Cardiac septum (tissue), 1 donor: ENCODE measurements around the gene LCOR. TPM values are rescaled to one million over a fixed set of nuclear protein-coding genes. Genes with fewer than 3 reads are reported as not detected.
"Not testable (repeated sequence)": the region's sequence is repeated elsewhere in the genome, so short reads cannot be mapped to it uniquely, and the experiment has no call there.

ENCODE experiments used
- DNase-seq: peaks from one replicate; pipeline ENCODE4 v3.0.0-alpha.2; 2020; ENCODE audit warnings: low spot score
- intact Hi-C: fragments of 100-400 bp; cut with DNase I; formaldehyde crosslinking; loops from one replicate; pipeline ENCODE4 v1.14.0; 2022
- long read RNA-seq: library from polyadenylated mRNA; unstranded; transcript quantifications from one replicate; pipeline ENCODE4 v2.0.0, GENCODE V29; 2021
- total RNA-seq: library from RNA; stranded (reverse); fragmentation: NEBNext Ultra II Directional; extraction: Animal tissue kit (Norgen Biotek cat#: 25700); gene quantifications from one replicate; pipeline ENCODE4 v1.2.1, GENCODE V29; 2021
- donor health status: DM: no; HTN: no; CAD: no.

The LCOR gene
- 21.0 TPM for total RNA-seq
- long read RNA-seq, full-length matches to known transcripts: 1 of 15 reads
- long read RNA-seq, partial matches to known transcripts: 2 of 15 reads
- long read RNA-seq, other reads (novel, unspliced or antisense): 12 of 15 reads

DNA sequence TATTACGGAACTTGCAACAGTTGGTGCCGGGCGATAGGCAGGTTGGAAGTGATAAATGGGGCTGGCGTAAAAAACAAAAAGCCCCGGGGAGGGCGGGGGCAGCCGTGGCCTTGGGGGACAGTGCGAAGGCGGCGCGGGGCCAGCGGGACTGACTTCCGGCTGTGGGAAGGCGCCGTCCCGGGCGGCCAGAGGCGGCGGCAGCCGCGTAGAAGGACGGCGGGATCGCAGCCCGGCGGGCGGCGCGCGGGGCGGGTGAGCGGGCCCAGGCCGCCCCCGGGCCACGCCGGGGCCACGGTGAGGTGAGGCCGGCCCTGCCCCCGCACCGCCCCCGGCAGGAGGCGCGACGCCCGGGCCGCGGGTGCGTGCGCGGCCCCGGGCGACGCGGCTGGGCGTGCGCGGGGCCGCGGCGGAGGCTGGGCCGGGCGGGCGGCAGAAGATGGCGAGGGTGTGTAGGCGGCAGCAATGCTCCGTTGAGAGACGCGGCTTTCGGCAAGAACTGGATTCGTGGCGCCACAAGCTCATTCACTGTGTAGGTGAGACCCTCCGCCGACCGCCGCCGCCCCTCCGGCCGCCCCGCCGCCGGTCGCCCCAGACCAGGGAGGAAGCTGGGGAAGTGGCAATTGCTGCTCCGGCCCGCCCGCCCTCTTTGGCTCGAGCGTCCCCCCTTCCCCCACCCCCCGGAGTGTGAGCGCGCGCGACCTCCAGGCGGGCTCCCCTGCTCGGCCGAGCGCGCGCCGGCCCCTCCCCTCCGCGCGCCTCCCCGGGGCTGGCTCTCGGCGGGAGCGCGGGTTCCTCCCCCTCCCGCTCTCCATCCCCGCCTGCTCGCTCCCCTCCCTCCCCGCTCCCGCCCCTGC lies at the start of gene LCOR:
LCOR (plus strand) TSS at position 432 of the 854 bp plus-strand sequence. CDS start 116,760 bp downstream, outside the sequence.
- peak; percentile 91 for DNase-seq
- intact Hi-C loops: loop anchor here (2.0 to 5.0 kb wide), 3 partner anchors 85 to 245 kb away; partner anchors contain the start of gene TM9SF3

DNA sequence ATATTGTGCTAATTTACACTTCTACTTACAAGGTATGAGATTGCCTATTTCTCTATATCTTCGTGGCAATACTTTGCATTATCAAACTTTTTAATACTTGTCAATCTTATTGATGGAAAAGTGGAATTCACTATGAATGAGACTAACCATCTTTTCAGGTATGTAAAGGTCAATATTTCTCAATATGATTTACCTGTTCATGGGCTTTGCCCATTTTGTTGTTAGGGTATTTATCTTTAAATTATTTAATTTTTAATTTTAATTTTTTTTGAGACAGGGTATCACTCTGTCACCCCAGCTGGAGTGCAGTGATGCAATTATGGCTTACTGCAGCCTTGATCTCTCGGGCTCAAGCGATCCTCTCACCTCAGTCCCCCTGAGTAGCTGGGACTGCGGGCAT lies 47.8 kb upstream of the LCOR start:
- intact Hi-C loops: no loop called here
- DNase-seq: no peak

DNA sequence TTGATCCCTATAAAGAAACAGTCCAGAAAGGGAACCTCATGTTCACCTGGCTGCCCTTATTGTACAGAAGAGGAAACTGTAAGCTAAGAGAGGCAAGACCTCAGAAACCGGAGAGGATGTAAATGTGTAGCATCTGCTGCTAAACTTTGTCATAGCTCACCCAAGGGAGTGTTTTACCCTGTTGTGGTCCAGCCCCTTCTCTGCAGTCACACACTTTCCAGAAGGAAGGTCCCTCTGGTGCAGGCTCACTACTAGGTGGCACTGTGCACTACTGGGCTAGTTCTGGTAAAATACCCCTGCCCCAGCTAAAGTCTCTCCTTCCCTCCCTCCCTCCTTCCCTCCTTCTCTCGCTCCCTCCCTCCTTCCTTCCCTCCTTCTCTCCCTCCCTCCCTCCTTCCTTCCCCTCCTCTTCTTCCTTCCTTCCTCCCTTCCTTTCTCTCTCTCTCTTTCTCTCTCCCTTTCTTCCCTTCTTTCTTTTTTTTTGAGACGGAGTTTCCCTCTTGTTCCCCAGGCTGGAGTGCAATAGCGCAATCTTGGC lies 42.5 kb upstream of the LCOR start:
- intact Hi-C loops: no loop called here
- no peak for DNase-seq

DNA sequence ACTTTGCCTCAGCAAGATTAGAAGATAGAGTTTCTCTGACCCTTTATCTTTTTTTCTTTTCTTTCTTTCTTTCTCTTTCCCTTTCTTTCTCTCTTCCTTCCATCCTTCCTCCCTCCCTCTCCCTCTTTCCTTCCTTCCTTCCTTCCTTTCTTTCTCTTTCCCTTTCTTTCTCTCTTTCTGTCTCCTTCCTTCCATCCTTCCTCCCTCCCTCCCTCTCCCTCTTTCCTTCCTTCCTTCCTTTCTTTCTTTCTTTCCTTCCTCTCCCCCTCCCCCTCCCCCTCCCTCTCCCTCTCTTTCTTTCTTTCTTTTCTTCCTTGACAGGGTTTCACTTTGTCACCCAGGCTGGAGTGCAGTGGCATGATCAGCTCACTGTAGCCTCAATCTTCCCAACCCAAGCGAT lies 40.2 kb upstream of the LCOR start:
- DNase-seq: no peak
- intact Hi-C loops: no loop called here

DNA sequence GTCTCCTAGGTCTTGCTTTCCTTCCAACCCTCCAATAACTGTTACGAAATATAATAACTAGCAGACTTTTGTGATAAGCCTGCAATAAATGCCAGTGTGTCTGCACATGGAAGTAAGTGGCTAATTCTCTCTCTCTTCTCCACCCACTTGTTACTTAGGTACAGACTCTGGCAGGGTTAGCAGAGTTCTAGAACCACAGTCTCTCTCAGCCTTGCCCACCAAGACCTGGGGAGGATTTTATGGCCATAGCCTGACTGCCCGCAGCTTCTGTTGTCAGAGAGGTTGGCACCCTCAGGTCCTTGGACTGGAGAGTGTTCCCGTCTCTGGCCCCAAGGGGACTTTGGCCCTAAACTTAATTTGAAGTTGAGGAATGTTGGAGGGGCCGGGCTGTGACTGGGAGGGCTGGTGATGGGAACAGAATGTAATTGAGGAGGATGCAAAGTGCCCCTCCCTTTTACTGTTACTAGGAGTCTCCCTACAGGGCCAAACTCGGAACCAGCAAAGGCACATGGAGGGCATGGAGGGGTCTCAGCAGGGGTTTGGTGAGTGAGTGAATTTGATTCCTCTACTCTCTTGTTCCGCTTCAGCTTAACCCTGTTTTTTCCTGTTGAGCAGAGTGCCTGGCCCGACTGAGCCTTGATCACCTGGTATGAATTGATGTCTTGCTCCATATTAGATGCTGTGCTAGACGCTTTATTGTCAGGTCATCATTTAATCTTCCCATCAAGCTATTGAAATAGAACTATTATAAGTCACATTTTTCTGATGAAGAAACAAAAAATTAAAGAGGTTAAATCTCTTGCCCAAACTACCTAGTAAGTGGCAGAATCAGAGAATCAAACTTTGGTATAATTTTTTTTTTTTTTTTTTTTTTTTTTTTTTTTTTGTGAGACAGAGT lies 37.0 kb upstream of the LCOR start:
- intact Hi-C loops: no loop called here
- DNase-seq: no peak

DNA sequence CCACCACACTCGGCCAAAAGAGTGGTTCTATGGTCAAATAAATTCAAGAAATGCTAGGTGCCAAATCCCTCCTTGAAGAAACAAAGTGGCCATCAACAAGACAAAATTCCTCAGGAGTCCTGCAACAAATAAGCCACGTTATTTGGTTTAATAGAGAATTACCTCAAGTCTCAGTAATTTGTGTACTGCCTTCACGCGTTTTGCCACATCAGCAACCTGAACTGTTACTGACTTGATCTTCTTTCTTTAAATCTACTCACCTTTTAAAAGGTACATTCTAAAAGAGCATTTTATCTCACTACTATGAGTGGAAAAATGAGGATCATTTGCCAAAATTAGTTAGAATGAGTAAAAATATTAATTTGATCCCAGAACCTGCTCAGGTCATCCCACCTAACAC lies 34.6 kb upstream of the LCOR start:
- DNase-seq: no peak
- intact Hi-C loops: no loop called here

DNA sequence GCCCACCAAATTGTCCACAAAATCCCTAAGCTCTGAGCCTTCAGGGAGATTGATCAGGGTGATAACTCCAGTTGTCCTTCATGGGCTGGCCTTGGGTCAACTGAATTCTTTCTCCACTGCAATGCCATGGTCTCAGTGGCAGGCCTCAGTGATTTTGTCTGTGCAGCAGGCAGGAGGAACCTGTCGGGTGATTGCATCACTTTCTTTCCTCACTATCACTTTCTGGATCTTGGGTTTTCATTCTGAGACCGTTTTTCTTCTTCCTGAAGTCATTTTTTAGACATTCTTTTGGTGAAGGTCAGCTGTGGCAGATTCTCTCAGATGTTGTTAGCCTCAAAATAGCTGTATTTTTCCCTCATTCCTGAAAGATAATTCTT lies 28.8 kb upstream of the LCOR start:
- intact Hi-C loops: no loop called here
- DNase-seq: no peak

DNA sequence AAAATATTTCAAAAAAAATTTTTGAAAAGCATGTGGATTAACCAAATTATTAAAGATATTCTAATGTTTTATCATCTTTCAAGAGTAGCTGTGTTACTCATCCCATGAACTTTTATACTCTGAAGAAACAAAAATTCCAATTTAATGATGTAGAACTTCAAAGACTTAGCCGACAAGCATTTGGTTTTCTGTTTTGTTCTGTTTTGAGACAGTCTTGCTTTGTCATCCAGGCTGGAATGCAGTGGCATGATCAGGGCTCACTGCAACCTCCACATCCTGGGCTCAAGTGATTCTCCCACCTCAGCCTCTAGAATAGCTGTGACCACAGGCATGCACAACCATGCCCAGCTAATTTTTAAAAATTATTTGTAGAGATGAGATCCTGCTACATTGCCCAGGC lies 17.8 kb upstream of the LCOR start:
- DNase-seq: no peak
- intact Hi-C loops: no loop called here

DNA sequence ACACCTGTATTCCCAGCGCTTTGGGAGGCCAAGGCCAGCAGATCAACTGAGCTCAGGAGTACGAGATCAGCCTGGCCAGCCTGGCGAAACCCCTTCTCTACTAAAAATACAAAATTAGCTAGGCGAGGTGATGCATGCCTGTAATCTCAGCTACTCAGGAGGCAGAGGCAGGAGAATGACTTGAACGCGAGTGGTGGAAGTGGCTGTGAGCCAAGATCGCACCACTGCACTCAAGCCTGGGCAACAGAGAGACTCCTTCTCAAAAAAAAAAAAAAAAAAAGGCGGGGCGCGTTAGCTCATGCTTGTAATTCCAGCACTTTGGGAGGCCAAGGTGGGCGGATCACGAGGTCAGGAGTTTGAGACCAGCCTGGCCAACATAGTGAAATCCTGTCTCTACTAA lies 13.1 kb upstream of the LCOR start:
- intact Hi-C loops, DNase-seq: not testable (repeated sequence)

DNA sequence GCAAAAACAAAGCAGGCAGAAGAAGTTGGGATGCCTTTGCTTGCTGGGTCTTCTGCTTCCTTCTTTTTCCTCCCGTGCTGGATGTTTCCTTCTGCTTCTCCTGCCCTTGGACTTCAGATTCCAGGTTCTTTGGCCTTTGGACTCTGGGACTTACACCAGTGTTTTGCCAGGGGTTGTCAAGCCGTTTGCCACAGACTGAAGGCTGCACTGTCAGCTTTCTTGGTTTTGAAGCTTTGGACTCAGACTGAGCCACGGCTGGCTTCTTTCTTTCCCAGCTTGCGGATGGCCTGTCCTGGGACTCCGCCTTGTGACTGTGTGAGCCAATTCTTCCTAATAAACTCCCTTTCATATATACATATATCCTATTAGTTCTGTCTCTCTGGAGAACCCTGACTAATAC lies 11.3 kb upstream of the LCOR start:
- intact Hi-C loops: no loop called here
- no peak for DNase-seq

DNA sequence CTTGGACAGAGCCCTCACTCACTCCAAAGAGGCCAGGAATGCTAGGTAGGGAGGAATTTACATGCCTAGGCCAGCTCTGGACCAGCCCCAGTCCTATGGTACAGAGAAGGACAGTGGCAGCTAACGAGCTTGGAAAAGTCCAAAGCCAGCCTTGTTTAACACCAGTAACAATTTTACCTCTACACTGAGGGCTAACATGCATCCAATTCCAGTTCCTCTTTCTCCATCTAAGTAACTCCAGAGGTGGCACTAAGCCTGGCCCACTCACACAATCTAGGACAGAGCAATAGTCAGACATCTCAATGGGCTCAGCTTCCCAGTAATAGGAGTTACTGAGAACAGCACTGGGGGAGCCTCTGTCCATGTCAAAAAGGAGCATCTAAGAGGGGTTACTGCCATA lies 5.7 kb upstream of the LCOR start:
- intact Hi-C loops: no loop called here

DNA sequence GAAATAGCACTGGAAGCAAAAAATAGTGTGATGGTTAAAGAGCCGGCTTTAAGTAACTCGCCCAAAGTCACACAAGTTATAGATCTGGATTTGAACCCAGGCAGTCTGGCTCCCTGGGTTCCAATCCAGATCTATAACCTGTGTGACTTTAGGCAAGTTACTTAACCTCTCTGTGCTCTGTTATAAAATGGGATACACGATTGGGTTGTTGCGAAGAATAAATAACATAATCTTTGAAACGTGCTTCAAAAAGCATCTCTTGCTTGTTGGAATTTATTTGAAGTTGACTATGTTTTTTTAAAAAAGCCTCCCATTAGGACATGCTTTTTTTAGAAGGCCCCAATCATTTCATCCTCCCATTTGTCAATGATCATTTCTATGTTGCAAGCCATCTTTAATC lies 3.5 kb upstream of the LCOR start:
- DNase-seq: no peak
- intact Hi-C loops: no loop called here

More for the DNA sequence above, 5.7 kb upstream of the LCOR start:
- DNase-seq: no peak

DNA sequence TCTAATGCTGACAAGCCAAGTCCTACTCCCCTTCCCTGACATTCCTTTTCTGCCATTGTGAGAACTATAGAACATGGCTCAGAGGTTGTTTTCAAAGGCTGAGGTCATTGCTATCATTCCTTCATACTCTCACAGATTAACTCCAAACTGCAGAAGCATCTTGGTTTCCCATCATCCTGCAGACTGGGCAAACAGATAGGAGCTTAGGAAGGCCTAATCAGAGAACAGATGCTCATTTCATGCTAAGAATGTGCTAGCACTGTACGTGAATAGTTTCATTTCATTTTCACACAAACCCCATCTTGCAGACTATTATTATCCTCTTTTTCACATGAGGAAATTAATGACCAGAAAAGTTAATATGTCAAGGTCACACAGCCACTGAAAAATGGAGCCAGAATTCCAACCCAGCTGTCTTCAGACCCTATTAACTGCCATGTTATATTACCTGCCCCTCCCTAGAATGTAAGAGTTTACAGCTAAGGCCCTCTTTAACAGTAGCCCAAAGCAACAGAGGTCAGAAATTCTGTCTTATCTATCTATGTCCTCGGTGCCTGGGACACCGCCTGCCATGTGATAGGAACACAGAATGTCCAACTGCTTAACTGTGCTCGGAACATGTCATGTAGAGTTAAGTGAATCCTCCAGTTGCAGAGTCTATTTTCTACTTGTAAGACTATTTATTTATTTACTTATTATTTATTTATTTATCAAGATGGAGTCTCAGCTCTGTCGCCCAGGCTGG lies 2.9 kb upstream of the LCOR start:
- DNase-seq: no peak
- intact Hi-C loops: no loop called here

DNA sequence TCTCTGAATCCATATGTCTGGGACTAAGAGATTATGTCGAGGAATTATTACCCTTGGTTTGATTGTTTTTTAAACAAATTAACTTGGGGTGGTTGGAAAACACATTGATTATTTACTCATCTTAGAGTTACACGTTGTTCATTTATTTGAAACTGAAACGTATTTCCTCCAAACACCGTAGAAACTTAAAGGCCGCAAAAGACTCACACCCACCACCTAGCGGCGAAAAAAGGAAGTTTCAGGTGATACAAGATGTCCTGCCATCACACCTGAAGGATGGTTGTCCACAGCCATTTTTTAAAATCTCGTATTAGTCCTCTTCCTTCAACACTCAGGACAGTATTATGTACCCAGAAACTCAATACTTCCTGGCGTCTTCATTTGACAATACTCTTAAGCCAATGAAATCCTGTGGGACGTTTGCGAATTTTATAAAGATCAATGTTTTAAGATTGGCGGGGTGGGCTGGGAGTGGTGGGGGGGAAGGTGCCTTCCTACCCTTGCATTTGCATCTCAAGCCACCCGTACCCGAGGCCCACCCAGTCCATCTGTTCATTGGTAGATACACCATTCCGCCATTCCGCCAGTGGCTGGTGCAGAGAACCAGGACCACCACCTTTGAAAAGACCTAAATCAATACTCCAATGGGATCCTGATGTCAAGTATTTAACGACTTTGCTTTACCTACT lies 1.4 kb upstream of the LCOR start:
- no peak for DNase-seq
- intact Hi-C loops: loop anchor here (5.0 kb wide), 2 partner anchors 87 to 243 kb away; partner anchors contain the start of gene TM9SF3

DNA sequence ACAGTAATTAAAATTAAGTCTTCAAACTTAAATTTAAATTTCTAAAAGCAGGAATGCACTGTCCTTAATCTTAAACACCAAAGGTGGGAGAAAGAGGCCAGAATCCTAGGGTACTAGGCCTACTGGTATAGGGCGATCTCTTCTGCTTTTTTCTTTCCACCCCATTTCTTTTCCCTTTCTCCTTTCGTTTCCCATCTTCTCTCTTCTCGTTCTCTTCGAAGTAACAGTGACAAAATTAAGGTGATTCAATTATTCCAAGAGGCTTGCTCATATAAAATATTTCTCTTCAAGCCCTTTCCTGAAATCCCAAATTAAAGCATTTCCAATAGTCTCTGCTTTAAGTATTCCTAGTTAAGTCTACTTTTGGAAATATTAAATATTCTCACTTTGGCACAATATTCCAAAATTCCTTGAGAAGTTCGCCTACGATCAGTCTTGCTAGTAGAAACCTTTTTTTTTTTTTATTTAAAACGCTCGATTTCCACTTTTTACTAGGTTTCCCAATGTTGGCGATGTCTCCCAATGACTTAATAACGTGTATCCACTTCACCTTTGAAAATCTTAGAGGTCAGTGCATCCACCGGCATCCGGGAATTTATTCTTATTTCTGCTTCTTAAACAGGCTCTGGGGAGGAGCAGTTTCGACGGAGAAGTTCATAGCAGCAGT lies 765 bp upstream of the LCOR start:
- intact Hi-C loops: loop anchor here (5.0 kb wide), 2 partner anchors 86 to 244 kb away; partner anchors contain the start of gene TM9SF3
- DNase-seq: no peak

DNA sequence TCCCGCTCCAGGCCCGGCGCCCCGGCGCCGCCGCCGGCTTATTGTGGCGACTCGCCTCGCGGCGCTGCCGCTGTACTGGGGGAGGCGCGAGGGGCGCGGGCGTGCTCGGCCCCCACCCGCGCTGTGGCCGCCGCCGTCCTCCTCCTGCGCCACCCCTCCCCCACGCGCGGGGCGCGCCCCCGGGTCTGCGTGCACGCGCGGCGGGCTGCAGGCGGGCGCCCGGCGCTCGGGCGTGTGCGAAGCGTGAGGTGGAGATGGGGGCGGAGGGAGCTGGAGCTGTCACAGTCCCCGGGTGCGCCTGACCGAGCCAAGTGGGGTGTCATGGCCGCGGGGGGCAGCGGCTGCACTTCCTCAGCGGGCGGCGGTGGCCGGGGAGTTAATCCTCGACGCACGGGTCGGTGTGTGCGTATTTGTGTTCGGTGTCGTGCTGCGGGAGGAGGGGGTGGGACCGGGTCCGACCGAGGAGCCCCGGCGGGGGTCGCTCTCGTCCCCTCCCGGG lies 672 bp downstream of the LCOR start:
- DNase-seq: peak; percentile 91
- intact Hi-C loops: loop anchor here (2.0 to 5.0 kb wide), 3 partner anchors 85 to 245 kb away; partner anchors contain the start of gene TM9SF3

DNA sequence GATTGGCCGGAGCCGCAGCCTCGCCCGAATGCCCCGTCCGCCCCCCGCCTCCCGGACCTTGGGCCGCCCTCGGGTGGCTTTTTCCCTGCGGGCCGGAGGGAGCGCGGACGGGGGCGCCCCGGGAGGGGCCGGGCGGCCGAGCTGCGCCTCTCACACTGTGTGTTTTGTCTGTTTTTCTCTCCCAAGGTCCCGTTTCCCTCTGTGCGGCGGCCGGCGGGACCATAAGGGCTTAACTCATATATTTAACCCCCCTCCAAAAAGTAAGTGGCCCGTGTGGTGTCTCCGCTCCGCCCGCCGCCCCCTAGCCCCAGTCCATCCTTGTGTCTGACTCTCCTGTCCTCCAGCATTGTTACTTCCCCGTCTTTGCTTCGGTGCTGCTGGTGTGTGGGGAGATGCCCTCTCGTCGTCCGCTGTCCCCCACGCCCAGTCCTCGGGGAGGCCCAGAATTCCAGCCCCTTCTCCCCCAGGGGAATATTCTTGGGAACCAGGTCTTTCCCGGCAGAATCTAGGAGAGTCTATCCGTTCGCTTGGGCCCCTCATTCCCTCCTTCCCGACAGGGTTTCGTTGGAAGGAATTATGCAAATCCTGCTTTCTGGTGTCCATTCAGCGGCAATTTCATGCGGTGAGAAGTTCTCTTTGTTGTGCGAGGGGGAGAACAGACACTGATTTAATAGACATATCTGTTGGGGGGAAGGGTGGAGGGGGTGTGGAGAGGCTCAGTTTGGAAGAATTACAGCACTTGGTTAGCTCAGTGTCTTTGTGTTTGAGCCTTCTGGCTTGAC lies 1.3 kb downstream of the LCOR start:
- intact Hi-C loops: loop anchor here (2.0 to 5.0 kb wide), 3 partner anchors 84 to 246 kb away; partner anchors contain the start of gene TM9SF3
- DNase-seq: no peak
